Nephron (organoid): ENCODE measurements around the gene SLC27A5.

Source experiments
- H3K27ac Mint-ChIP-seq, 3 experiments: 2 replicates each; pipeline ENCODE4 v1.8.0; 2020; ENCODE audit warnings: mixed read lengths in 3 of 3, mild to moderate bottlenecking in 2 of 3, moderate library complexity in 1 of 3
- H3K27me3 Mint-ChIP-seq: 2 replicates; pipeline ENCODE4 v1.8.0; 2021; ENCODE audit warnings: low read depth, mild to moderate bottlenecking, moderate library complexity, mixed read lengths
- H3K36me3 Mint-ChIP-seq: 2 replicates; pipeline ENCODE4 v1.8.0; 2020; ENCODE audit warnings: low read depth, mixed read lengths
- H3K4me1 Mint-ChIP-seq: 2 replicates; pipeline ENCODE4 v1.8.0; 2020; ENCODE audit warnings: mixed read lengths
- H3K4me3 Mint-ChIP-seq, 3 experiments: 2 replicates each; pipeline ENCODE4 v1.8.0; 2020; ENCODE audit warnings: mild to moderate bottlenecking in 3 of 3, mixed read lengths in 3 of 3, moderate library complexity in 2 of 3
- H3K9me3 Mint-ChIP-seq: 2 replicates; pipeline ENCODE4 v1.8.0; 2020; ENCODE audit warnings: mixed read lengths
- CTCF ChIP-seq, 3 experiments: fragments of 200-600 bp; sonication (generic); IDR thresholded peaks; one replicate each; pipeline ENCODE4 v1.5.0; 2021; ENCODE audit warnings: antibody characterized with exemption in 3 of 3; ENCODE audit not compliant: unreplicated experiment in 3 of 3

The SLC27A5 gene

DNA sequence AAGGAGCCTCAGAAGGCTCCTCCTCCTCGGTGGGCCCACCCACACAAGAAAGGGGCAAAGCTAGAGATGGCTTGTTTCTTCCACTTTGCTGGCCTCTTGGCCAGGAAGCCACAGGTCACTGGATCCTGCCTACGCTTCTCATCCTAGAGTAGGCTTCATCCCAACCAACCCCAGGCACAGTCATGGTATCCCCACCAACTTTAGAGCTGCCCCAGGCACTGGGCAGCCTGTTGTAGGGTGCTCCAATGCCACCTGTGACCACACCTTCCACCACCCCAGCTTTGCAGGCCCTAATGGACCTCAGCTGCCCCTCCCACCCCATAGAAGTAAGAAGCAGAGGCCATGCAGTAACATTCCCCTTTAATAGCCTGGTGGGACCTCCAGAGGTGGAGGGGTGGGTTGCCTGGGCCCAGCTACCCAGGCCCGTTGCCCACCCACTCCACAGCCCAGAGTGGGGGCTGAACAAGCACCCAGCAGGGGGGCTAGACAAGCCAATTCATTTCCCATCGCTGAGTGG lies 43.6 kb upstream of the SLC27A5 start:
- peak overlapping the region; percentile 97 to 98 (median 97) for H3K4me3 Mint-ChIP-seq
- H3K9me3 Mint-ChIP-seq: no peaks in the 10 kb centered on the region
- H3K36me3 Mint-ChIP-seq: peaks cover 38% of the 10 kb centered on the region
- no peak for TF ChIP-seq CTCF (IDR thresholded peaks at IDR 0.05; ENCODE audit: unreplicated experiment in 3 of 3)
- H3K27me3 Mint-ChIP-seq: peaks cover 4% of the 10 kb centered on the region
- H3K4me1 Mint-ChIP-seq: peaks cover 44% of the 10 kb centered on the region
- peak overlapping the region; percentile 98 to 99 (median 99) for H3K27ac Mint-ChIP-seq

- Mint-ChIP-seq H3K4me1 (peaks cover 42% of the 10 kb centered on the region), H3K27me3 (peaks cover 4% of the 10 kb centered on the region), H3K36me3 (peaks cover 42% of the 10 kb centered on the region), H3K4me3 (peak within 1 kb of the TSS; percentile 97 to 98 (median 97)), H3K27ac (peak within 1 kb of the TSS; percentile 98 to 99 (median 99)), H3K9me3 (no peaks in the 10 kb centered on the region)
- no peak for TF ChIP-seq CTCF (IDR thresholded peaks at IDR 0.05; ENCODE audit: unreplicated experiment in 3 of 3)
These were observed 42.9 kb upstream of the SLC27A5 start, which contains the start of gene CHMP2A for GRCh38 chr19:58554494-58555368. TSS of gene CHMP2A (minus strand) at chr19:58555105. CDS start at chr19:58554212, 893 bp downstream.

DNA sequence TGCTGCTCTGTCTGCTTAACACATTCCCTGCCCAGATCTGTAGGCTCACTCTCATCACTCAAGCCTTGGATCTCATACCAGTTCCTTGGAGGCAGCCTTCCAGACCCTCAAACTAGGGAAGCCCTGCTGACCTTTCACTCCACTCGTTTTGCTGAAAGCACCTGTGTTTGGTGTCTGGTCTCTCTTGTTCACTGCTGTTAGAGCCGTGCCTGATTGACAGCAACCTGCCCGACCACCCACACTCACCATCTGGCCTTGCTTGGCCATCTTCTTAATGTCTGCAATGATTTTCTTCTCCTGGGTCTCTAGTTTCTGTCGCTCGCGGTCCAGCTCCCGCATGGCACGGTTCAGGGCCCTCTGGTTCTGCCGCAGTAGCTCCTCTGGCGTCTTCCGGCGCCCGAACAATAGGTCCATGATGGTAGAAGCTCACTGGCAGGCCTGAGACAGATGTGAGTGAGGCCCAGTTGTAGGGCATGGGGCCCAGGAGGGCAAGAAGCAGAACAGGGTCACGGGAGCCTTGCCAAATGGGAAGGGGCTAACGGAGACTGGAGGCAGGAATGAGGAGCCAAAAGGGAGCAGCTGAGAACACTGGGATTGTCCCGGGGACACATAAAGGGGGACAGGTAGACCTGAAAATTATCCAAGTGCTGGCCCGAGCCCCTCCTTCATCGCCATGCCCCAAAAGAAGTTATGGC lies 42.2 kb upstream of the SLC27A5 start:
- Mint-ChIP-seq H3K27ac (peak overlapping the region; percentile 98 to 99 (median 99)), H3K36me3 (peaks cover 47% of the 10 kb centered on the region), H3K4me1 (peaks cover 39% of the 10 kb centered on the region), H3K27me3 (peaks cover 4% of the 10 kb centered on the region), H3K9me3 (no peaks in the 10 kb centered on the region), H3K4me3 (peak overlapping the region; percentile 97 to 98 (median 97))
- no peak for TF ChIP-seq CTCF (IDR thresholded peaks at IDR 0.05; ENCODE audit: unreplicated experiment in 3 of 3)

GRCh38 chr19:58552655-58553054 lies 40.9 kb upstream of the SLC27A5 start:
- H3K4me1 Mint-ChIP-seq: peaks cover 39% of the 10 kb centered on the region

More at GRCh38 chr19:58552655-58553054, 40.9 kb upstream of the SLC27A5 start:
- H3K9me3 Mint-ChIP-seq: no peaks in the 10 kb centered on the region
- H3K36me3 Mint-ChIP-seq: peaks cover 58% of the 10 kb centered on the region
- peak overlapping the region; percentile 22 to 54 (median 33) for H3K4me3 Mint-ChIP-seq
- peak overlapping the region in 2 of 3 experiments; percentile 18 to 53 for H3K27ac Mint-ChIP-seq
- peaks cover 1% of the 10 kb centered on the region for H3K27me3 Mint-ChIP-seq
- TF ChIP-seq CTCF (IDR thresholded peaks at IDR 0.05; ENCODE audit: unreplicated experiment in 3 of 3): no peak
